ENCODE measurements around the gene PLLP.

The PLLP gene

DNA sequence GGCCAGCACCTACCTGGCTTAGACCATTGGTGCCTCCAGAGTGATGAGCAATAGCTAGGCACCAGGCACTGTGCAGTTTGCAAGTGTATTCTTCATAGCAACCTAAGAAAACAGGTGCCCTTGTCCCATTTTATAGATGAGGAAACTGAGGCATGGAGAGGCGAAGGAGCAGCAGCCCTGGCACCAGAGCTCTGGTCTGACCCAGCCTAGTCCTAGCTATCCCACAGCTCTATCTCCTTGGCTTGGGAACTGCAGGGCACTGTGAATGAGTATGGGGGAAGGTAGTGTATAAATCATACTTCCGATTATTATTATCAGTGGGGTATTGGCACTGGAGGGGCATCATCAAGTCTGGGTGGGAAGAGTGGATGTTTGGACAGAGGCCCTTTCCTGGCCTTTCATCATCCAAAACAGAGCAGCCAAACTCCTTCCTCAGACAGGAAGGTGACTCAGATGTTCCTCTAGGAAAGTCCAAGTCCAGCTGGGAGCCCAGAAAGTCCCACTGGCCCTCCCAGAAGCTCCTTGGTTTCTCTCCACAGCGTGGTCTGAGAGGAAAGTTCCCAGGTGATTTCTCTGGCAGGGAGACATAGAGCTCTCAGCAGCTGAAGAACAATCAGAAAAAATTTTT lies 32.0 kb upstream of the PLLP start:
- TF ChIP-seq EP300 (IDR thresholded peaks at IDR 0.05; ENCODE audit: borderline replicate concordance) = 0 out of 2 replicates have a peak, but pooled peaks have one; percentile 19
- no peak for TF ChIP-seq ZBTB7A (IDR thresholded peaks at IDR 0.05; ENCODE audit: low read depth)

DNA sequence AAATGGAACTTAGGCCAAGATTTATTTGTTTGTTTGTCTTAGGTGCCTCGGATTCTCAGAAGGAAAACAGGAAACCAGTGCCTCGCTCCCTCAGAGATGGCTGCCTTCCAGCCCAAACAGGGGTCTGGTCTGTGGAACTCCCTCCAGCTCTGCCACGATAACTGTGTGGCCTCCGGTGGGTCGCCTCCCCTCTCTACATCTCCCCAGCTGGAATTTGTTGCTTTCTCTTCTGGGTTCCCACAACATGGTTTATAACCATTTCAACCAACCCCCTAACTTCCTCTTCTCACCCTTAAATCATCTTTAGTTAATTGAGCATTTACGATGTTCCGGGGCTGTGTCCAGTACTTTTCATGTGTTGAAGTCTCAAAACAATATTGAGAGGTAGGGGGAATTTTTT lies 30.9 kb upstream of the PLLP start:
- no peak for TF ChIP-seq EP300 (IDR thresholded peaks at IDR 0.05; ENCODE audit: borderline replicate concordance)
- TF ChIP-seq EGR1 (IDR thresholded peaks at IDR 0.05) = no peak
- no peak for TF ChIP-seq FOXM1 (IDR thresholded peaks at IDR 0.05; ENCODE audit: borderline replicate concordance, low read depth)
- TF ChIP-seq, protein P1, sequence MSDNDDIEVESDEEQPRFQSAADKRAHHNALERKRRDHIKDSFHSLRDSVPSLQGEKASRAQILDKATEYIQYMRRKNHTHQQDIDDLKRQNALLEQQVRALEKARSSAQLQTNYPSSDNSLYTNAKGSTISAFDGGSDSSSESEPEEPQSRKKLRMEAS (IDR thresholded peaks at IDR 0.05) = no peak

DNA sequence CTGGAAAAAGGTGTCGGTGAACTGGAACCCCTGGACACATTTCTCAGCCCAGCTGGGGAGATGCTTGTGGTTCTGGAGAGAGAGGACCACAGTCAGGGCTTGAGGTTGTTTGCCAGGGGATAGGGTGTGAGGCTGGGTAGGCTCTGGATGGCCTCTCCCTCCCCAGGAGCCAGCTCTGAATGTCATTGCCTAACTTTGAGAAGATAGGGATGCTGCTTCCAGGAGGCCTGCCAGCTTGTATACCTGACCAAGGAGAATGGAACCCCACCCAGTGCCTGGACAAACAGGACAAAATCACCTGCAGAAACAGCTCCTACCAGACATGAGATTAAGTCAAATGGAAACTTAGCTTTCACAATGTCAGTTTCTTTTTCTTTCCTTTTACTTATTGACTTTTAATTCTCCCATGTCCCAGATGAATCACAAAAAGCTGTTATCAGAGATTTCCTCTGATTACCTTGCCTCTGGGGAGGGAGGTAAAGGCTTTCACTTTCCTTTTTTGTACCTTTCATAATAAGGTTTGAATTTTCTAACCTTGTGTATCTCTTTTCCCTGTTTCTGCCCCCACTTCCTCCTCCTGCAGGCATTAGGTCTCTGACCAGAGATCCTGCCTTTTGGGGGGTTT lies 29.8 kb upstream of the PLLP start:
- TF ChIP-seq CREB1 (IDR thresholded peaks at IDR 0.05; ENCODE audit: low read depth) = no peak
- TF ChIP-seq, protein P1 (IDR thresholded peaks at IDR 0.05) = no peak
- no peak for TF ChIP-seq TAF1 (IDR thresholded peaks at IDR 0.05; ENCODE audit: low read depth)
- no peak for TF ChIP-seq ZBTB7A (IDR thresholded peaks at IDR 0.05; ENCODE audit: low read depth)
- no peak for TF ChIP-seq EP300 (IDR thresholded peaks at IDR 0.05; ENCODE audit: borderline replicate concordance)
- TF ChIP-seq NFIC (IDR thresholded peaks at IDR 0.05) = no peak
- TF ChIP-seq TCF12 (IDR thresholded peaks at IDR 0.05; ENCODE audit: low read depth) = no peak
- TF ChIP-seq TEAD4 (IDR thresholded peaks at IDR 0.05) = no peak
- no peak for TF ChIP-seq YY1 (IDR thresholded peaks at IDR 0.05; ENCODE audit: low read depth)
- TF ChIP-seq, protein P2, sequence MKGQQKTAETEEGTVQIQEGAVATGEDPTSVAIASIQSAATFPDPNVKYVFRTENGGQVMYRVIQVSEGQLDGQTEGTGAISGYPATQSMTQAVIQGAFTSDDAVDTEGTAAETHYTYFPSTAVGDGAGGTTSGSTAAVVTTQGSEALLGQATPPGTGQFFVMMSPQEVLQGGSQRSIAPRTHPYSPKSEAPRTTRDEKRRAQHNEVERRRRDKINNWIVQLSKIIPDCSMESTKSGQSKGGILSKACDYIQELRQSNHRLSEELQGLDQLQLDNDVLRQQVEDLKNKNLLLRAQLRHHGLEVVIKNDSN (IDR thresholded peaks at IDR 0.05) = no peak
- no peak for TF ChIP-seq EGR1 (IDR thresholded peaks at IDR 0.05)
- TF ChIP-seq RAD21 (IDR thresholded peaks at IDR 0.05; ENCODE audit: low read depth) = no peak
- TF ChIP-seq, protein P3, sequence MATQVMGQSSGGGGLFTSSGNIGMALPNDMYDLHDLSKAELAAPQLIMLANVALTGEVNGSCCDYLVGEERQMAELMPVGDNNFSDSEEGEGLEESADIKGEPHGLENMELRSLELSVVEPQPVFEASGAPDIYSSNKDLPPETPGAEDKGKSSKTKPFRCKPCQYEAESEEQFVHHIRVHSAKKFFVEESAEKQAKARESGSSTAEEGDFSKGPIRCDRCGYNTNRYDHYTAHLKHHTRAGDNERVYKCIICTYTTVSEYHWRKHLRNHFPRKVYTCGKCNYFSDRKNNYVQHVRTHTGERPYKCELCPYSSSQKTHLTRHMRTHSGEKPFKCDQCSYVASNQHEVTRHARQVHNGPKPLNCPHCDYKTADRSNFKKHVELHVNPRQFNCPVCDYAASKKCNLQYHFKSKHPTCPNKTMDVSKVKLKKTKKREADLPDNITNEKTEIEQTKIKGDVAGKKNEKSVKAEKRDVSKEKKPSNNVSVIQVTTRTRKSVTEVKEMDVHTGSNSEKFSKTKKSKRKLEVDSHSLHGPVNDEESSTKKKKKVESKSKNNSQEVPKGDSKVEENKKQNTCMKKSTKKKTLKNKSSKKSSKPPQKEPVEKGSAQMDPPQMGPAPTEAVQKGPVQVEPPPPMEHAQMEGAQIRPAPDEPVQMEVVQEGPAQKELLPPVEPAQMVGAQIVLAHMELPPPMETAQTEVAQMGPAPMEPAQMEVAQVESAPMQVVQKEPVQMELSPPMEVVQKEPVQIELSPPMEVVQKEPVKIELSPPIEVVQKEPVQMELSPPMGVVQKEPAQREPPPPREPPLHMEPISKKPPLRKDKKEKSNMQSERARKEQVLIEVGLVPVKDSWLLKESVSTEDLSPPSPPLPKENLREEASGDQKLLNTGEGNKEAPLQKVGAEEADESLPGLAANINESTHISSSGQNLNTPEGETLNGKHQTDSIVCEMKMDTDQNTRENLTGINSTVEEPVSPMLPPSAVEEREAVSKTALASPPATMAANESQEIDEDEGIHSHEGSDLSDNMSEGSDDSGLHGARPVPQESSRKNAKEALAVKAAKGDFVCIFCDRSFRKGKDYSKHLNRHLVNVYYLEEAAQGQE (IDR thresholded peaks at IDR 0.05; ENCODE audit: low read depth) = no peak
- no peak for TF ChIP-seq CEBPB (IDR thresholded peaks at IDR 0.05)
- no peak for TF ChIP-seq FOXM1 (IDR thresholded peaks at IDR 0.05; ENCODE audit: borderline replicate concordance, low read depth)

DNA sequence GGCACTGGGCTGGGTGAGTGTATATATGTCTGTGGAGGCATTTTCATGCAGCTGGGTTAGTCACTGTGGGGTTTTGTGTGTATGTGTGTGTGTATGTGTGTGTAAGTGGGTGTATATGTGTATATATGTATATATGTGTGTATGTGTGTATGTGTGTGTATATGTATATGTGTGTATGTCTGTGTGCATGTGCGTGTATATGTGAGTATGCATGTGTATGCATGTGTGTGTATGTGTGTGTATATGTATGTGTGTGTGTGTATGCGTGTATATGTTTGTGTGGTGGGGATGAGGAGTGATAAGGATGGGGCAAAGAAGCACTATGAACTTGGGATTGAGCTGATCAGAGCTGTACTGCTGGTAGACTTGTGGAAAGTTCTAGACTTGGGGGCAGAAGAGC lies 29.0 kb upstream of the PLLP start:
- TF ChIP-seq, protein P1 (IDR thresholded peaks at IDR 0.05) = no peak
- TF ChIP-seq ZBTB7A (IDR thresholded peaks at IDR 0.05; ENCODE audit: low read depth) (no peak), TEAD4 (IDR thresholded peaks at IDR 0.05) (no peak), TCF12 (IDR thresholded peaks at IDR 0.05; ENCODE audit: low read depth) (no peak), EP300 (IDR thresholded peaks at IDR 0.05; ENCODE audit: borderline replicate concordance) (no peak), NFIC (IDR thresholded peaks at IDR 0.05) (no peak), EGR1 (IDR thresholded peaks at IDR 0.05) (no peak), TAF1 (IDR thresholded peaks at IDR 0.05; ENCODE audit: low read depth) (no peak), FOXM1 (IDR thresholded peaks at IDR 0.05; ENCODE audit: borderline replicate concordance, low read depth) (no peak)
- TF ChIP-seq, protein P3 (IDR thresholded peaks at IDR 0.05; ENCODE audit: low read depth) = no peak

DNA sequence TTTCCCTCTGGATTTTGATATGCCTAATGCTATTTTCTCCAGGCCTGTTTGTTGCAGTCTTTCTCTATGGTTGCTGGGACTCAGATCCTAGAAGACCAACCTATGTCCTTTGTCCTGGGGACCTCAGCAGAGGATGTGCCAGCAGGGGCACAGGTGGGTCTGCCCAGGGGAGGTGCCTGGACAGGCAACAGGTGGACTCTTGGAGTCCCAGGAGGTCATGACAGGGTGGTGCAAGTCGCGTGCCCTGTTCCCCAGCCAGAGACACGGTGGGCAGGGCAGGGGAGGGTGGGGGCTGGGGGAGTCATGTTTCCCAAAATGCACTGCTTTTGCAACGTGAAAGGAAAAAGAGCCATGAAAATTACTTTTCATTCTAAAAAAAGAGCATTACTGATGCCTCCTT lies 26.3 kb upstream of the PLLP start:
- TF ChIP-seq EGR1 (IDR thresholded peaks at IDR 0.05) (no peak), EP300 (IDR thresholded peaks at IDR 0.05; ENCODE audit: borderline replicate concordance) (no peak)
- TF ChIP-seq, protein P2 (IDR thresholded peaks at IDR 0.05) = no peak
- TF ChIP-seq, protein P1 (IDR thresholded peaks at IDR 0.05) = no peak

DNA sequence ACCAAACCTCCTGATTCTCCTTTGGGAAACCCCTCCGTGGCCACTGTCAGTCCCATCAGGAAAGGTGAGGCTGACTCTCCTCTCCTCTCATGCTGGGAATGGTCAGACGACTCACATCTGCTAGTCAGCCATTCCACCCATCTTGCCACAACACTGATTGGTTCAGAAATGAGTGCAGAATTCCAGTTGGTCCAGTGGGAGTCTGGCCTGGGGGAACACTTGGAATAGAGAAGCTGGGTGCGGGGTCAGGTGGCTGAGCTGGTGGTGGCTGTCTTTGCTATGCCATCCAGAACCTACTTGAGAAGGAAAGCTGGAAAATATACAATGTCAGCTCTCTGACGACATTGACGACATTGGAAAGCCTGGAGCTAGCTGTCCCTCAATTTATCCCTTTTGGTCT lies 23.6 kb upstream of the PLLP start:
- no peak for TF ChIP-seq NFIC (IDR thresholded peaks at IDR 0.05)
- TF ChIP-seq TCF12 (IDR thresholded peaks at IDR 0.05; ENCODE audit: low read depth) = no peak
- no peak for TF ChIP-seq YY1 (IDR thresholded peaks at IDR 0.05; ENCODE audit: low read depth)
- TF ChIP-seq, protein P3 (IDR thresholded peaks at IDR 0.05; ENCODE audit: low read depth) = no peak
- no peak for TF ChIP-seq CREB1 (IDR thresholded peaks at IDR 0.05; ENCODE audit: low read depth)
- TF ChIP-seq TEAD4 (IDR thresholded peaks at IDR 0.05) = no peak
- TF ChIP-seq, protein P1 (IDR thresholded peaks at IDR 0.05) = no peak
- TF ChIP-seq RAD21 (IDR thresholded peaks at IDR 0.05; ENCODE audit: low read depth) = no peak

Data from Ishikawa (cell line).